ENCODE measurements around the gene SLC6A6.
"Not testable (repeated sequence)": the region's sequence is repeated elsewhere in the genome, so short reads cannot be mapped to it uniquely, and the experiment has no call there.

SLC6A6 gene

DNA sequence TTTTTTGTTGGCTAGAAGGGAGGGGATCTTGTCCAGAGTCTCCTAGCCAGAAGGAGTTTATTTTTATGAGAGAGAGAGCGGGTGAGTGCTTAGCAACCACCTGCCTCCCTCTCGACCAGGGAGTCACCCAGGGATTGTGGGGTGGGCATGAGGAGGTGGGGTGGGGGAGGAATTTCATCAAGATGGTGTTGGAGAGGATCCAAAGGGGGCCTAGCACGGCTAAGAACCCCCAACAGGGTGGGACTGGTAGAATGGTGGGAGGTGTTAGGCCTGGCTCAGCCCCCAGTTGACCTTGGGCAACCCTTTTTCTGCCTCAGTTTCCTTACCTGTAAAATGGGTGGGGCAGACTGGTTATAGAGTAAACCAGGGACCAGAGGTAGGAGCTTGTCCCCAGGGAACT is 1.8 kb downstream of the SLC6A6 start:
- DNase-seq (ENCODE audit: extremely low read depth, low read depth), result no peak
- H3K4me3 ChIP-seq (replicated peaks; ENCODE audit: low read depth, low read length), result peak overlapping the region; percentile 100
- TF ChIP-seq, protein P1, sequence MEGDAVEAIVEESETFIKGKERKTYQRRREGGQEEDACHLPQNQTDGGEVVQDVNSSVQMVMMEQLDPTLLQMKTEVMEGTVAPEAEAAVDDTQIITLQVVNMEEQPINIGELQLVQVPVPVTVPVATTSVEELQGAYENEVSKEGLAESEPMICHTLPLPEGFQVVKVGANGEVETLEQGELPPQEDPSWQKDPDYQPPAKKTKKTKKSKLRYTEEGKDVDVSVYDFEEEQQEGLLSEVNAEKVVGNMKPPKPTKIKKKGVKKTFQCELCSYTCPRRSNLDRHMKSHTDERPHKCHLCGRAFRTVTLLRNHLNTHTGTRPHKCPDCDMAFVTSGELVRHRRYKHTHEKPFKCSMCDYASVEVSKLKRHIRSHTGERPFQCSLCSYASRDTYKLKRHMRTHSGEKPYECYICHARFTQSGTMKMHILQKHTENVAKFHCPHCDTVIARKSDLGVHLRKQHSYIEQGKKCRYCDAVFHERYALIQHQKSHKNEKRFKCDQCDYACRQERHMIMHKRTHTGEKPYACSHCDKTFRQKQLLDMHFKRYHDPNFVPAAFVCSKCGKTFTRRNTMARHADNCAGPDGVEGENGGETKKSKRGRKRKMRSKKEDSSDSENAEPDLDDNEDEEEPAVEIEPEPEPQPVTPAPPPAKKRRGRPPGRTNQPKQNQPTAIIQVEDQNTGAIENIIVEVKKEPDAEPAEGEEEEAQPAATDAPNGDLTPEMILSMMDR (IDR thresholded peaks at IDR 0.05; ENCODE audit: low read depth, low read length, missing control alignments), result no peak

DNA sequence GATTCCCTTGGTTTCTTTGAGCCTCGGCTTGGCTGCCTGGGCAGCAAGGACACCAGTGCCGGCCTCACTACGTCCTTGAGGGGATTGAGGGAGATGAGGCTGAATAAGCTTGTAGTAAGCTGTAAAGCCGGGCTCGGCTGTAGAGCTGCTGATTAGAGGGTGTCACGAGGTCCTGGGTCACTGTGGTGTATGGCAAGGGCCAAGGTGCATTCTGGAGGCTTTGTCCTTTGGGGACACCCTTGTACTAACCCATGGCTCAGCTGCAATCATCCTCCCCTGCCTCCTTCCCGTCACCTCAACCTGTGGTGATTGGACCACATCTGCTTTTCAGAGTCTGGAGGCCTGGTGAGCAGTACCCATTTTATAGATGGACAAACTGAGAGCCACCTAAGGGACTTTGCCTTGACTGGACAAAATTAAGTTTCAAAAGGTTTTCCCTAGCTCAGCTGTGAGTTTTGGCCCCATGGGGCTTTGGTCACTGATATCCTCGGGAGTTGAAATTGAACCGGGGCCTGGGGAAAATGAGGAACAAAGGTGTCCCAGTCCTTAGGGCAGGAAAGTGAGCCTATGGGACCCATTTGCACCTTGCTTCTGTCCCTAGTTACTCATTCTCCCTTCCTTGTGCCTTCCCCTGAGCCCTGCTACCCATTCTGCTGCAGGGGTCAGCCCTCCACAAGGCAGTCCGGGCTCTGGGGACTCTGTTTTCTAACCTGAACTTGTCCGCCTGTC is 2.4 kb downstream of the SLC6A6 start:
- TF ChIP-seq, protein P1 (IDR thresholded peaks at IDR 0.05; ENCODE audit: low read depth, low read length, missing control alignments), result no peak
- no peak for DNase-seq (ENCODE audit: extremely low read depth, low read depth)

DNA sequence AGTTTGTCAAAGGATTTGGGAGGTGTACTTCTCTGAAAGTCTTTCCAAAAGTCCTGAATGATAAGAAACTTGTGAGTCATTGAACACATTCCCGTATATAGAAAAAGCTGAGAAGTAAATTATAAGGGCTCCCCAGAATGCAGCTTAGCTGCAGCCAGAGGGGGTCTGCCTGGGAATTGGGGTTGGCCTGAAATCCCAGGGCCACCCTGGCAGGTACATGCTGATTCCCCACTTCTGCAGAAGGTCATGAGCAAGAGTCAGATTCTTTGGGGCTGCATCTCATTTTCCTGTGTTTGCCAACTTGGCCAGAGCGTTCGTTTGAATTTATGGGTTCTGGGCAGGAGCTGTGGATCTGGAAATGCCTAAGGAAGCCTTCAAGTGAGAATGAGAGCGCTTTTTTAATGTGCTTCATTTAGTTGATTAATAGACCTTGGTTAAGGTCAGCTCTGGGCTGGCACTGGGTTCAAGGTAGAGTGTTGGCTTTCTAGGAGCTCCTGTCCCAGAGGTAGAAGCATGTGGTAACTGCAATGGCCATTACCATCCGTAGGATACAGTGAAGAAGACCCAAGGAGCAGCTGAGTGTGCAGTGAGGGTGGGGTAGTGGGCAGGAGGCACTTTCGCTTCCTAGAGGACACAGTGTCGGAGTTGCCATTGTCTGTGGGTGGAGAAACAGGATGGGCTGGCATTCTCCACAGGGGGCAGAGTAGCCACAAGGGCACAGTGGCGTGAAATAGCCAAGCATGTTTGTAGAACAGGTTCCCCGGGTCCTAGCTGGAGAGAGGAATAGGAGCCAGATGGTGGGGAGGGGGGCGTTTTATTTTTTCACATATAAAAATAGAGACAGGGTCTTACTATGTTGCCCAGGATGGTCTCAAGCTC is 3.2 kb downstream of the SLC6A6 start:
- peak overlapping the region; percentile 100 for H3K4me3 ChIP-seq (replicated peaks; ENCODE audit: low read depth, low read length)
- no peak for DNase-seq (ENCODE audit: extremely low read depth, low read depth)

More for the DNA sequence above, 2.4 kb downstream of the SLC6A6 start:
- peak overlapping the region; percentile 100 for H3K4me3 ChIP-seq (replicated peaks; ENCODE audit: low read depth, low read length)

DNA sequence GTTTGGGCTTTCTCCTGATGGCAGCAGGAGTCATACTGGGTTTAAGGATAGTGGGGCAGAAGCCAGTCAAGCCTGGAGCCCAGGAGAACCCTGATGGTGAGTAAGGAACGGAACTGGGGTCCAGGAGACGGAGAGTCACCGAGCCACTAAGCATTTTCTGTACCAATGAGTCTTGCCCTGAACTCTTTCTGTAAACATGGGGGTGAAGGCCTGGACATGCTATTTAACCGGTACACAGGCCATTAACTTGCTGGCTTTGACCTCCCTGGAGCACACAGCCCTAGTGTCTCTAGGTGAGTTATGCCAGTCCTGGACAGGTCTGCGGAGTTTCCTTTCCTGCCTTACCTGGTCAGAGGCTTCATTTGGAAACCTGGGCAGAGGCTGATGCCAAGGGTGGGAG is 3.9 kb downstream of the SLC6A6 start:
- TF ChIP-seq, protein P1 (IDR thresholded peaks at IDR 0.05; ENCODE audit: low read depth, low read length, missing control alignments), result no peak
- H3K4me3 ChIP-seq (replicated peaks; ENCODE audit: low read depth, low read length), result peak overlapping the region; percentile 100
- DNase-seq (ENCODE audit: extremely low read depth, low read depth), result no peak

More for the DNA sequence above, 3.2 kb downstream of the SLC6A6 start:
- TF ChIP-seq, protein P1 (IDR thresholded peaks at IDR 0.05; ENCODE audit: low read depth, low read length, missing control alignments), result no peak

DNA sequence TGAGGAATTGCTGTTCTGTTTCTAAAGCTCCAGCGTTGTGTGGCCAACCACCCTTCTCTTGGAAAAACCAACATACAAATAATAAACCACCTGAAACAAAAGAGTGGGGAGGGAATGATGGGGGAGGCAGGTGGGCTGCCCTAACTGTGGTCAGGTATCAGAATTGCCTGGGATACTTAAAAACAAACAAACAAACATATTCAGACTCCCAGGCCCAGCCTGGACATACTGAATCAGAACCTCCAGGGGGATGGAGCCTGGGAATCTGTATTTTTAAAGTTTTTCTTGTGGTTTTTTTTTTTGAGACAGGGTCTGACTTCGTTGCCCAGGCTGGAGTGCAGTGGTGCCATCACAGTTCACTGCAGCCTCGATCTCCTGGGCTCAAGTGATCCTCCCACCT is 4.4 kb downstream of the SLC6A6 start:
- peak overlapping the region; percentile 100 for H3K4me3 ChIP-seq (replicated peaks; ENCODE audit: low read depth, low read length)
- TF ChIP-seq, protein P1 (IDR thresholded peaks at IDR 0.05; ENCODE audit: low read depth, low read length, missing control alignments), result no peak
- DNase-seq (ENCODE audit: extremely low read depth, low read depth), result no peak

DNA sequence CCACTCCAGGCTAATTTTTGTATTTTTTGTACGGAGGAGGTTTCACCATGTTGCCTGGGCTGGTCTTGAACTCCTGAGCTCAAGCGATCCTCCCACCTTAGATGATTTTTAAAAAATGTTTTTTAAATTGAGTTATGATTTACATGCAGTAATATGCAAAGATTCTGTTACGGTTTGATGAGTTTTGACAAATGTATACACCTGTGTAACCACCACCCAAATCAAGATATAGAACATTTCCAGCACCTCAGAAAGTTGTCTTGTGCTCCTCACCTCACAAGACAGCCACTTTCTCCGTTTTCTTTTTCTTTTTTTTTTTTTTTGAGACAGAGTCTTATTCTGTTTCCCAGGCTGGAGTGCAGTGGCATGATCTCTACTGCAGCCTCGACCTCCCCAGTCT is 4.8 kb downstream of the SLC6A6 start:
- no peak overlapping the region for H3K4me3 ChIP-seq (replicated peaks; ENCODE audit: low read depth, low read length)
- no peak for DNase-seq (ENCODE audit: extremely low read depth, low read depth)
- TF ChIP-seq, protein P1 (IDR thresholded peaks at IDR 0.05; ENCODE audit: low read depth, low read length, missing control alignments), result no peak

DNA sequence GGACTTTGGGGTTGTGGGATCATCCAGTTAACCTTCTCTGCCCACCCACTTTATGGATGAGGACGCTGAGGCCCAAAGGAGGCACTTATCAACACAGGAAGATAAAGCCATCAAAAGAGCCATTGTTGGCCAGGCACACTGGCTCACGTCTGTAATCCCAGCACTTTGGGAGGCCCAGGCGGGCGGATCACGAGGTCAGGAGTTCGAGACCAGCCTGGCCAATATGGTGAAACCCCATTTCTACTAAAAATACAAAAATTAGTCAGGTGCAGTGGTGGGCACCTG is 7.3 kb downstream of the SLC6A6 start:
- not testable (repeated sequence) for DNase-seq (ENCODE audit: extremely low read depth, low read depth); H3K4me3 ChIP-seq (replicated peaks; ENCODE audit: low read depth, low read length)
